EL (cell line): ENCODE results near the gene TRMT44.

Experiments
- DNase-seq: peaks from one replicate; pipeline ENCODE4 v3.0.0-alpha.2; 2016

Gene TRMT44

GRCh38 chr4:8435656-8436121, 4.9 kb upstream of the TRMT44 start:
- no peak for DNase-seq

GRCh38 chr4:8437281-8437680, 3.3 kb upstream of the TRMT44 start:
- DNase-seq = no peak

- no peak for DNase-seq
Observed at GRCh38 chr4:8438743-8439142, 1.8 kb upstream of the TRMT44 start.

GRCh38 chr4:8439168-8439567, 1.4 kb upstream of the TRMT44 start:
- no peak for DNase-seq

GRCh38 chr4:8439914-8440491, 574 bp upstream of the TRMT44 start:
- no peak for DNase-seq

- DNase-seq = no peak
Observed at GRCh38 chr4:8441499-8442091, 1.0 kb downstream of the TRMT44 start.

GRCh38 chr4:8442596-8443358, 2.2 kb downstream of the TRMT44 start:
- DNase-seq = no peak

- DNase-seq = no peak
Observed at GRCh38 chr4:8443801-8444200, 3.2 kb downstream of the TRMT44 start.

GRCh38 chr4:8446122-8446521, 5.5 kb downstream of the TRMT44 start:
- DNase-seq = no peak

- no peak for DNase-seq
Observed at GRCh38 chr4:8451440-8452182, 11.0 kb downstream of the TRMT44 start.

- no peak for DNase-seq
Observed at GRCh38 chr4:8453957-8454356, 13.4 kb downstream of the TRMT44 start.

GRCh38 chr4:8457646-8458252, 17.2 kb downstream of the TRMT44 start:
- DNase-seq = no peak

- DNase-seq = peak; percentile 34
Observed at GRCh38 chr4:8459867-8460445, 19.4 kb downstream of the TRMT44 start.

- no peak for DNase-seq
Observed at GRCh38 chr4:8461086-8461485, 20.5 kb downstream of the TRMT44 start.

- DNase-seq = no peak
Observed at GRCh38 chr4:8461616-8462015, 21.0 kb downstream of the TRMT44 start.

- DNase-seq = no peak
Observed at GRCh38 chr4:8463811-8464210, 23.2 kb downstream of the TRMT44 start.

- no peak for DNase-seq
Observed at GRCh38 chr4:8464381-8464780, 23.8 kb downstream of the TRMT44 start.

GRCh38 chr4:8465615-8466611, 25.3 kb downstream of the TRMT44 start:
- DNase-seq = no peak

- no peak for DNase-seq
Observed at GRCh38 chr4:8467016-8467415, 26.4 kb downstream of the TRMT44 start.

GRCh38 chr4:8468746-8469535, 28.4 kb downstream of the TRMT44 start:
- DNase-seq = peak; percentile 65

- DNase-seq = no peak
Observed at GRCh38 chr4:8469550-8469949, 29.0 kb downstream of the TRMT44 start.
